B cell (primary cell): ENCODE results near the gene HDLBP.
"Not testable (repeated sequence)": the region's sequence is repeated elsewhere in the genome, so short reads cannot be mapped to it uniquely, and the experiment has no call there.

Source experiments
- EZH2 ChIP-seq: IDR thresholded peaks from 2 replicates; pipeline ENCODE4 v1.6.1; 2012; ENCODE audit warnings: borderline replicate concordance, low read depth, mild to moderate bottlenecking, moderate library complexity, low read length; ENCODE audit not compliant: insufficient read depth, poor library complexity, severe bottlenecking
- TF ChIP-seq, protein P1 (sequence below): fragments of 200-600 bp; IDR thresholded peaks from one replicate; pipeline ENCODE4 v1.8.0; 2022; ENCODE audit warnings: antibody characterized with exemption, mild to moderate bottlenecking

DNA sequence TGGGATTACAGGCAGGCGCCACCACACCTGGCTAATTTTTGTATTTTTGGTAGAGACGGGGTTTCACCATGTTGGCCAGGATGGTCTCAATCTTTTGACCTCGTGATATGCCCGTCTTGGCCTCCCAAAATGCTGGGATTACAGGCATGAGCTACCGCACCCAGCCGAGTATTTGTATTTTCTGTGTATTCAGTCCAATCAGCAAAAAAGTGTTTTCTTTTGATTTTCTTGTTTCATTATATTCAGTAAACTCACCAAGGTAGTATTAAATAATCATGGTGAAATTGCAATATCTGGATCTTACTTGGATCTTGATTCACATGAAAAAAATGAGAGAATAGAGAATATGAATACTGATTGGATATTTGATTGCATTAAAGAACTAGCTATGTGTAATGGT is 3.4 kb upstream of the HDLBP start:
- TF ChIP-seq, protein P1, sequence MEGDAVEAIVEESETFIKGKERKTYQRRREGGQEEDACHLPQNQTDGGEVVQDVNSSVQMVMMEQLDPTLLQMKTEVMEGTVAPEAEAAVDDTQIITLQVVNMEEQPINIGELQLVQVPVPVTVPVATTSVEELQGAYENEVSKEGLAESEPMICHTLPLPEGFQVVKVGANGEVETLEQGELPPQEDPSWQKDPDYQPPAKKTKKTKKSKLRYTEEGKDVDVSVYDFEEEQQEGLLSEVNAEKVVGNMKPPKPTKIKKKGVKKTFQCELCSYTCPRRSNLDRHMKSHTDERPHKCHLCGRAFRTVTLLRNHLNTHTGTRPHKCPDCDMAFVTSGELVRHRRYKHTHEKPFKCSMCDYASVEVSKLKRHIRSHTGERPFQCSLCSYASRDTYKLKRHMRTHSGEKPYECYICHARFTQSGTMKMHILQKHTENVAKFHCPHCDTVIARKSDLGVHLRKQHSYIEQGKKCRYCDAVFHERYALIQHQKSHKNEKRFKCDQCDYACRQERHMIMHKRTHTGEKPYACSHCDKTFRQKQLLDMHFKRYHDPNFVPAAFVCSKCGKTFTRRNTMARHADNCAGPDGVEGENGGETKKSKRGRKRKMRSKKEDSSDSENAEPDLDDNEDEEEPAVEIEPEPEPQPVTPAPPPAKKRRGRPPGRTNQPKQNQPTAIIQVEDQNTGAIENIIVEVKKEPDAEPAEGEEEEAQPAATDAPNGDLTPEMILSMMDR, result not testable (repeated sequence)
- not testable (repeated sequence) for TF ChIP-seq EZH2
